Hematopoietic multipotent progenitor cell (in vitro differentiated cells): Measurements from ENCODE around the gene PICALM. TPM values are rescaled to one million over a fixed set of nuclear protein-coding genes. Genes with fewer than 3 reads are reported as not detected.
"Not testable (repeated sequence)": the region's sequence is repeated elsewhere in the genome, so short reads cannot be mapped to it uniquely, and the experiment has no call there.

Experiments used
- DNase-seq, 3 donors: peaks; one replicate each; pipeline ENCODE4 v3.0.0-alpha.2; 2011 to 2015; ENCODE audit warnings: low read depth in 2 of 3, low spot score in 2 of 3
- total RNA-seq: library from RNA; depleted of rRNA; stranded (reverse); fragments of >200 nt; gene quantifications from one replicate; pipeline ENCODE4 v1.2.3, GENCODE V29; 2012

The PICALM gene
- total RNA-seq, 1 donor = 153 TPM

GRCh38 chr11:86002431-86002830 is 66.5 kb downstream of the PICALM start:
- DNase-seq = no peak

DNA sequence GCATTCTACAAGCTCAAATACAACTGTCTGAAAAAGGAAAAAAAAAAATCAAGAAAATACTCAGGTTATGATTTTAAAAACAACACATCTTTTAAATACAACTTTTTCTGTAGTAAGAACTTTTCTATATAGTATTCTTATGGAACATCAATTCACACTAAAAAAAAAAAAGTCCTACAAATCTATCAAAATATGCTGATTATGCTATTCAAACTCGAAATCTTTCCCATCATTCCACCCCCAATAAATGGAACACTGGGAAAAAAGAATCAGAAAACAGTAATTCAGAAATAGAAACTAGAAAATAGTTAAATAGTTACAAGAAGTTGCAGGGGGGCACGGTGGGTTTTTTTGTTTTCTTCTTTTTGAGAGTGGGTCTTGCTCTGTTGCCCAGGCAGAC is 77.4 kb downstream of the PICALM start:
- no peak for DNase-seq

DNA sequence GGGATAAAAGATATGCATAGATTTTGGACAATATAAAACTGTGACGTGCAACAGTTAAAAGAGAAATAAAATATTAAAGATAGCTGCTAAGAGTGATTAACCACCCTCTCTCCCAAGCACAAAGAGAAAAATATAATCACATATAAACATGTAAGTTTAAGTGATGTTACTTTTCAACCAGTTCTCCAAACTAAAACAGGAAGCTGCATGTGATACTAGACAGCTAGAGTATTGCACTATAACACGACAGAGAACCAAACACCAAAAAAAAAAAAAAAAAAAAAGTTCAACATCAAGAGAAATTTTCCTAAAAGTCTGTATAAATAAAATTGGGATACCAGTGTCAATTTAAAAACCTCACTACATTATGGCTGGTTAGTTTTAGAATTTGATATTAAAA is 79.1 kb downstream of the PICALM start:
- no peak for DNase-seq

DNA sequence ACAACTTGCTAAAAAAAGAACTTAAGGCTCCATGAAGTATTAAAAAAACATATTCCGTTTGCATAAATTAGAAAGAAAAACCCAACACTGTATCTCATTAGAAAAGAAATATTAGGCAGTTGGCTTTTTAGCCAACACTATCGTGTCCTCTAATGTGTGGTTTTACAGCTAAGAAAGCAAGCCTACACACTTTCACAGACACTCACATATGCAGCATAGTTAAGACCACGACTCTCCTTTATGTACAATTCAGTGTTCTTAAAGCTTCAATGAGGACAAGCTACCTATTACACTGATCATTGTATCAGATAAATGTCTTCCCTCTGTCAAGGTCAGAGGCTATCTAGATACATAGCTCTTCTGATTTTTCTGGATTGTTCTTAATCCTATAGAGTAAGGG is 80.1 kb downstream of the PICALM start:
- DNase-seq = no peak

- no peak for DNase-seq
Observed at GRCh38 chr11:85977751-85978160, 91.1 kb downstream of the PICALM start.

DNA sequence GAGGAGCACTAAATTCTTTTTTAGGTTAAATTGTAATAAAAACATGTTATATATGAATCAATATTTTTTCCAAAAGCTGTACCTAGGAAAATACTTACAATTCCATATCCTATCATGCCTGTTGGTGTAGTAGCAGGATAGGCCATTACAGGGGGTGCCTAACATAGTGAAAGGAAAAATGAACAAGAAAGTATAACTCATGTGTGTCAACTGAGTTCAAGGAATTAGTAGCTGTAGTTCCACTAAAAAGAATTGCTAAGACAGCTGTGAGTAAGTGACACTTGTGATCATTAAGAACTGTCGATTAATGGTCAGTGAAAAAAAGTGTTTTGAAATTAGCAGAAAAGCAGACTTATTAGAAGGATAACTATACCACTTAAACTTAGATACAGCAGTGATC is 92.4 kb downstream of the PICALM start:
- no peak for DNase-seq

GRCh38 chr11:85974122-85974521 is 94.8 kb downstream of the PICALM start:
- no peak for DNase-seq

DNA sequence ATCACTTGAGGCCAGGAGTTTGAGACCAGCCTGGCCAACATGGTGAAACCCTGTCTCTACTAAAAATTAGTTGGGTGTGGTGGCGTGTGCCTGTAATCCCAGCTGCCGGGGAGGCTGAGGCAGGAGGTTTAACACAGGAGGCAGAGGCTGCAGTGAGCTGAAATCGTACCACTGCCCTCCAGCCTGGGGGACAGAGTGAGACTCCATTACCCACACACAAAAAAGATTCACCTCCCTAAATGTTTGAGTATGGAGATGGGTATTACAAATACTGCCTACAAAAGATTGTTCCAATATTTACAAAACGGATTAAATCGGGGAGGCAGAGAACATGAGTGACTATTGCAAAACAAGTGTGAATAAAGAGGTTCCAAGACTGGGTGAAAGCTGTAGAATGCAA is 98.3 kb downstream of the PICALM start:
- no peak for DNase-seq

DNA sequence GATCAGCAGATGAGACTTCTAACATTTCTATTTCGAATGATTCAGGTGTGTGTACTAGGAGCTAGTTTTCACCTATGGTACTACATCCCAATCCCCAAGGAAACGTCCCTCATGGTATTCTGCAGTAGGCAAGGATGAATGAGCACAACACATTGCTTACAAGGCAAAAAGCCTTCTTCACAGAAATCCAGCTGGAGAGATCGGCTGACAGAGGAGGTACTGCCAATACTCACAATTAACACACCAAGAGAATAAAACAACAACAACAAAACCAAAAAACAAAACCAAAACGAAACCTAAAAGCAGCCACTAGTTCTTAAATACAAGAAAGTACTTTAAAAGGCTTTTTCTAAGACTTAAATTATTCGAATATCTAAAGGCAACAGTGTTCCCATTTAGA is 101.4 kb downstream of the PICALM start:
- no peak for DNase-seq

GRCh38 chr11:85965202-85965601 is 103.7 kb downstream of the PICALM start:
- DNase-seq = no peak

- no peak for DNase-seq
Observed at GRCh38 chr11:85961930-85962363, 106.9 kb downstream of the PICALM start.

GRCh38 chr11:85961130-85961529 is 107.8 kb downstream of the PICALM start:
- DNase-seq = no peak

DNA sequence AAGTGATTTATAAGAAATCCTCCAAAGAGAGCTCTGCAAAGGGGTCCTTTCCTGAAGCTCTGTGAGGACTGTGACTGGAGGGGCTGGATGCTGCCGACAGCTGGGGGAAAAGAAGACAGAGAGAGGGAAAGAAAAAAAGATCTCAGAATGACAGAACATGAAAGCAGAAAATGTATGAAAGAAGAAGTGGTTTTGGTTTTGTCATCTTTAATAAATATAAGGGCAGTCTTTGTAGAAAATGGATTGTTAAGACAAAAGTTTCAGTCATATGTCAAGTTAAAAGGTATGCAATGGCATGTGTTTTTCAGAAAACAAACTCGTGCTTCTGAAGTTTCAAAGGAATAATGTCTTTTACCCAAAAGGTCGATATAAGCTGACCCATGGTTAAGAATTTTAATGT is 108.2 kb downstream of the PICALM start:
- DNase-seq = no peak

DNA sequence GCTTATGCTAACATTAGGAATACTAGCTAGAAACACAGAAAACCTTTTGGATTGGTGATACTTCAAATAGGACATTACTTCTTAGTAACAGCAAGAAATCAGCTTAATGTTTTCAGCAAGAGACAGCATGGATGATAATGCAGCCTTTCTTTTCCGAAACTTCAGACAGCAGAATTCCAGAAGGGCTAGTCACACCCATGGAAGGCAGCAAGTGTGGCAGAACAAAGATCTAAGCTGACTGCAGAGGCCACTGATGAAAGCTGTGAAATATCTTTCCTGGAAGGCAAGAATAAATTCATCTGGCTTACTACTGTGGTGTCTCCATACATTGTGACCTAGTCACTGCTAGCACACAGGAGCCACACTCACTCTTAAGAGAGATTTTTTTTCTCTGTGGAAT is 113.4 kb downstream of the PICALM start:
- no peak for DNase-seq

DNA sequence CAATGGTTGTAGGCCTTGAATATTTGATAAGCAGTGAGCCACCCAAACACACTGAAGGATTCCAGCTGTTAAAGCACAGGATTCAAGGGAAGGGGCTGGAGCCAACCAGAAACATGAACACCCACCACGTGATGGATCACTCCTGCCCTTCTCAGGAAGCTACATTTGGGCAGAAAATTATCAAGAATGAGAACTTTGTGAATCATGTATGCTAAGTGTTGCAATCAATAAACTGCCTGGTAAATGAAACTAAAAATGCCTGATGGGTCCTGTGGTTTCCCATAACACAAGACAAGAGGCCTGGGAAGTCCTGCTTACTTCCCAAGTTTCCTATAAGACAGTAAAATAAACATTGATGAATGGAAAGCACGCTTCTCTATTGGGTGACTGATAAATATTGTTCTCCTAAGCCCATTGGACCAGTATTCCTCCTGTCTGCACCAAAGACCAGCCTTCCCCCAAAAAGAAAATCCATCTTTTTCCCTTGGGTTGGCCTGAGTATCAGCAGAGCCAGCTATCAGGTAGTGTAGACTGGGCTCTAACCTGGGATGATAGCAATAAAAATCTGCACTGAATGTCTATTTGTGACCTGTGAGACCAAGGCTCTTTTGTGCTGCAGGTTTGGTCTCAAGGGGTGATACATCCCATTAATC is 115.3 kb downstream of the PICALM start:
- no peak for DNase-seq

- not testable (repeated sequence) for DNase-seq
Observed at GRCh38 chr11:85952108-85952485, 116.8 kb downstream of the PICALM start.

- DNase-seq = no peak
Observed at GRCh38 chr11:85951428-85952107, 117.3 kb downstream of the PICALM start.

DNA sequence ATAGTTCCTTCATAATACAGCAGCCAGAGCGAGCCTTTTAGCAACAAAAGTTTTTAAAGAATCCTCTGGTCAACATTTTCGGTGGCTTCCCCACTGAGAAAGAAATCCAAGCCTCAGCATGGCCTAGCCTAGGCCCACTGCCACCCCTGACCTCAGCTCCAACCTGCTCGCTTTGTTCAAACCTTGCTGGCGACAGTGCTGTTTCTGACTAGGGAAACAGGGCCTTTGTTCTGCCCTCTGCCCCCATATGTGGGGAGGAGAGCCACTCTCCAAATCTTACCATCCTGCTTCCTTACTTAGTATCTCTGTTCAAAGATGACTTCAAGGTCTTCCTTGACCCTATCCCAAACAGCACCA is 117.9 kb downstream of the PICALM start:
- DNase-seq = no peak

DNA sequence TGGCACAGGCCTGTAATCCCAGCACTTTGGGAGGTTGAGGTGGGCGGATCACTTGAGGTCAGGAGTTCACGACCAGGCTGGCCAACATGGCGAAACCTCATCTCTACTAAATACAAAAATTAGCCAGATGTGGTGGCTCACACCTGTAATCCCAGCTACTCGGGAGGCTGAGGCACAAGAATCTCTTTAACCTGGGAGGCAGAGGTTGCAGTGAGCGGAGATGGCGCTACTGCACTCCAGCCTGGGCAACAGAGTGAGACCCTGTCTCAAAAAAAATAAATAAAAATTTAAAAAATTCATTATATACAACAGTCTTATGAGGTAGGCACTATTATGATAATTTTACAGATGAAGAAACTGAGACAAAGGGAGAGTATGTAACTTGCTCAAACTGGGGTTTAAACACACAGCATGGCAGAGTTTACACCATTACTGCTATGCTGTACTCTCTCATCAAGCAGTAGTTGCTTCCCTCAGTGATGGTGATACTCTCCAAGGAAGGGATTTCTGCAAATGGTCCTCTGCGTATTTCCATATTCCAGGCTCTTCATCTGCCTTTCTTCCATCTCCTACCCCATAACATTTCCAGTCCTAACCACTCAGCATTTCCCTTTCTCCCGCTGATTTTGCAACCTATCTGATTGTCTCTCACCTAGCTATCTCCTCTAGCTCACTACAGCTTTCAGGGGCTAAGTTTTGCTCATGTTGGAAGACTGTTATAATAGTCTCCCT is 118.4 kb downstream of the PICALM start:
- DNase-seq = no peak

GRCh38 chr11:85949798-85950197 is 119.1 kb downstream of the PICALM start:
- no peak for DNase-seq

GRCh38 chr11:85948884-85949283 is 120.0 kb downstream of the PICALM start:
- no peak for DNase-seq
